ENCODE data around the gene SLC2A6.

The SLC2A6 gene

DNA sequence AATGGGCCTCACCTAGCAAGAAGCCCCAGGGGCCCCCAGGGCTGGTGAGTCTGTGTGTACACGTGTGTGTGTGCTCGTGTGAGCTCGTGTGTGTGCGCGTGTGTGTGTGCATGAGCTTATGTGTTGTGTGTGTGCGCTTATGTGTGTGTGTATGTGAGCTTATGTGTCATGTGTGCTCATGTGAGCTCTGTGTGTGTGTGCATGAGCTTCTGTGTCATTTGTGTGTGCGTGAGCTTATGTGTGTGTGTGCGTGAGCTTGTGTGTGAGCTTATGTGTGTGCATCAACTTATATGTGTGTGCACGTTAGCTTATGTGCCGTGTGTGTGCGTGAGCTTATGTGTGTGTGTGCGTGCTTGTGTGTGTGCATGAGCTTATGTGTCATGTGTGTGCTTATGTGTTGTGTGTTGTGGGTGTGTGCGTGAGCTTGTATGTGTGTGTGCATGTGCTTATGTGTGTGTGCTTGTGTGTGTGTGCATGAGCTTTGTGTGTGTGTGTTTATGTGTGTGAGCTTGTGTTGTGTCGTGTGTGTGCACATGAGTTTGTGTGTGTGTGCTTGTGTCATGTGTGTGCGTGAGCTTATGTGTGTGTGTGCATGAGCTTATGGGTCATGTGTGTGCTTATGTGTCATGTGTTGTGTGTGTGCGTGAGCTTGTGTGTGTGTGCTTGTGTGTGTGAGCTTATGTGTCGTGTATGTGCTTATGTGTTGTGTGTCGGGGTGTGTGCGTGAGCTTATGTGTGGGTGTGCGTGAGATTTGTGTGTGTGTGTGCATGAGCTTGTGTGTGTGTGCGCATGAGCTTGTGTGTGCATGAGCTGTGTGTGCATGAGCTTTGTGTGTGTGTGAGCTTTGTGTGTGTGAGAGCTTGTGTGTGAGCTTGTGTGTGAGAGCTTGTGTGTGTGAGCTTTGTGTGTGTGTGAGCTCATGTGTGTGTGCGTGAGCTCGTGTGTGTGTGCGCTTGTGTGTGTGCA is 16.7 kb upstream of the SLC2A6 start:
- no peak for DNase-seq

DNA sequence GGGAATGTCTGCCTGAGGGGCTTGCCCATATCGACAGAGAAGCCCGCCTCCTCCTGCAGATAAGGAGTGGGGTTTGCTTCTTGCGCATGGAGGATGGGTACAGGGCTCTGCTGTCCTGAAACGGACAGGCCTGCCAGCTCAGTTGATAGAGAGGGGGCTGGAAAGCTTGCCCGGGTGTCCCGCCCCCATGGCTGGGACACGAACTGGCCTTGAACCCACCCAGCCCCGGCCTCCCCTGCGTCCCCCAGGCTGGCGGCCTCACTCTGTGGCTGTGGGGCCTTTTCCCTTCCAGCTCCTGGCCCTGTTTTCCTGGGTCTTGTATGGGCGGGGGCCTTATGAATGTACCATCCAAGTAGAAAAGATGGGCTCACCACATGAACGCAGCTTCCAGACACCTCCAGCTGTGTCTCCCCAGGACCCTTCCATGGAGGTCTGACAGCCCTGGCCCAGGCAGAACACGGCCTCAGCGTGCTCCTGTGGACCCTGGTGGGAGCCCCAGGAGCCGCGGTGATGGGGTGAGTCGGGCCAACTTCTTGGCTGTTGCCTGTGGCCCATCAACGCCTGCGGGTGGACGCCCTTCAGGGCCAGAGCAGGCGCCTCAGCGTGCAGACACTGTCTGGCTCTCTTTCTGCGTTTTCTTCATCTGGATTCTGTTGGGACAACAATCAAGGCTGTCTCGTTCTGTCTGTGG is 15.9 kb upstream of the SLC2A6 start:
- no peak for DNase-seq

DNA sequence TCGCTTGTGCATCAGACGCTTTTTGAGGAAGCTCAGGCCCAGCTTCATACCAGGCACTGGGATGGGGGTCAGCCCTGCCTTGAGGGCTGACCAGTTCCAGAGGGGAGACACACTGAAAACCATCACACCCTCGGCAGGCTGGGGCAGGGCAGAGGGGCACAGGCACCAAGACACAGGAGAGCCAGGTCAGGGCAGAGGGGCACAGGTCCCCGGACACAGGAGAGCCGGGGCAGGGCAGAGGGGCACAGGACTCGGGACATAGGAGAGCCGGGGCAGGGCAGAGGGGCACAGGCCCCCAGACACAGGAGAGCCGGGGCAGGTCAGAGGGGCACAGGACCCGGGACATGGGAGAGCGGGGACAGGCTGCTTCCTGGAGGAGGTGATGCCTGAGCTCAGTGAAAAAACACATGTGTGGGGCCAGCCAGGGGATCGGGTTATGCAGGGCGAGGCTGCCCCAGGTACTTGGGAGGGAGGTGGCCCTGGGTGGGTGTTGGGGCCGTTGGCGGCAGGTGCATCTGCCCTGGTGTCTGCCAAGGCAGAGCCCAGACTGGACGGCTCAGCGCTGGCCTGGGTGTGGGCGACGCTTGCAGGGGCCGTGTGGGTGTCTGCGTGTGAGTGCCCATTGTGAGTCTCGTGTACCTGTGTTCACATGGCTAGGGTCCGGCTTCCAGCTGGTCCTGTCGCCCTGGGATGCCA is 15.1 kb upstream of the SLC2A6 start:
- no peak for DNase-seq

DNA sequence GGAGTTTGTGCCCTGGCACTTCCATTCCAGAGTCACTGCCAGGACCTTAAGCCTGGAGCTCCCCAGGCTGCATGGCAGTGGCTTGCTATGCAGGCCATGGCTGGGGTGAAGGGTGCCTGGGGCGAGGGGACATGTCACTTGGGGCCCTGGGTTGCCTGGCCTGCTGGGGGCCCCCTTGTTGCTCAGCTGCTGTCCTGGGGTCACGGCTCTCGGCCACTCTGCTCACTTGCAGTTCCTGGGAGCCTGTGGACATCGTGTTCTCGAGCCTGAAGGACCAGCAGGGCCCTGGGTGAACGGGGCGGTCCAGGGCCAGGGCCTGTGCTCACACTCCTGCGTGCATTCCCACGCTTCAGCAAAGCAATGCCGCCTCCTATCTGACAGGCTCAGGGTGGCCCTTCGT is 14.5 kb upstream of the SLC2A6 start:
- DNase-seq, result no peak

DNA sequence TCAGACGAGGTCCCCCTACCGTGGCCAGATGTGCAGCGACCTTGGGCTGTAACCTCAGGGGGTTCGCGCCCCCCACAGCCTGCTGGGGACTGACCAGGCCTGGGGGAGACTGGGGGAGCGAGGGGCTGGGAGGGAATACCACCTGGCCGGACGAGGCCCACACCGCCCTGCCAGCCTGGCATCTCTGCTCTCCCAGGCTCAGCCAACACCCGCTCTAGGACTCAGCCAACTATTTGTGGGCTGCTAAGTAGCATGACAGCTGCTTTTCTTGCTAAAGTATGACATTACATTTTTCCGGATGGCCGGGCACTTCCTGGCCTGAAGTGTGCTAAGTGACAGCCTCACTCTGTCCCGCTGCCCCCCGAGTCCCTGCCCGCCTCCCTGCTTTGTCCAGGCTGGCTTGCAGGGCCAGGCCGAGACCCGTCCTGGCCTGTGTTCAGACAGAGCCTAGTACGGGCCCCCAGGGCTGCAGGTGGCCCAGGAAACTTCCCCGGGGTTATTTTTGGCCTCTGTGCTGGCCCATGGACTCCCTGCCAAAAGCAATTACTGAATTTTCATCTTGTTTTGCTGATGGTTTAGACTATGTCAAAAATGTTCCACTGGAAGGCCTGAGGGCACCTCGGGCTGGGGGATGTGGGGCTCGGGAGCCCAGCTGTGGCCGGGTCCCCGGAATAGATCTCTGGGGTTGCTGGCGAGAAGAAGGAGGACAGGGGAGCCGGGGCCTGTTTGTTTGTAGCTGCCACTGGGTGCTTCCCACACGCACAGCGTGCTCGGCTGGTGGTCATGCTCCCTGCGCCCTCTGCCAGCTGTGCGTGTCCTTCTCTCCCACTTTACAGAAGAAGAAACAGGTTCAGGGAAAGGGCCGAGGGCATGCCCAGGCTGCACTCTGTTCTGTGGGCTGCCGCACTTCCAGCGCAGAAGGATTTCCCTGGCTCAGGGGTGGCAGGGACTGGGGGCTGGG is 13.4 kb upstream of the SLC2A6 start:
- no peak for DNase-seq

DNA sequence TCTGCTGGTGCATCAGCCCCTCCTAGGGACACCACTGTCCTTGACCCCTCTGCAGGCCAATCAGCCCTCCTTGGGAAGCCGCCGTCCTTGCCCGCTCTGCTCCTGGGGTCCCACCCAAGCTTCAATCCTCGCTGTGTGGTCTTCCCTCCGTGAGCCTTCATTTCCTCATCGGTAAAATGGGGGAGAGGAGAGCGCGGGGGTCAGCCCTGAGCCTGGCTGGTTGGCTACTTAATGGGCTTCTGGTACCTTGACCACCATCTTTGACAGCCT is 12.7 kb upstream of the SLC2A6 start:
- DNase-seq, result no peak

DNA sequence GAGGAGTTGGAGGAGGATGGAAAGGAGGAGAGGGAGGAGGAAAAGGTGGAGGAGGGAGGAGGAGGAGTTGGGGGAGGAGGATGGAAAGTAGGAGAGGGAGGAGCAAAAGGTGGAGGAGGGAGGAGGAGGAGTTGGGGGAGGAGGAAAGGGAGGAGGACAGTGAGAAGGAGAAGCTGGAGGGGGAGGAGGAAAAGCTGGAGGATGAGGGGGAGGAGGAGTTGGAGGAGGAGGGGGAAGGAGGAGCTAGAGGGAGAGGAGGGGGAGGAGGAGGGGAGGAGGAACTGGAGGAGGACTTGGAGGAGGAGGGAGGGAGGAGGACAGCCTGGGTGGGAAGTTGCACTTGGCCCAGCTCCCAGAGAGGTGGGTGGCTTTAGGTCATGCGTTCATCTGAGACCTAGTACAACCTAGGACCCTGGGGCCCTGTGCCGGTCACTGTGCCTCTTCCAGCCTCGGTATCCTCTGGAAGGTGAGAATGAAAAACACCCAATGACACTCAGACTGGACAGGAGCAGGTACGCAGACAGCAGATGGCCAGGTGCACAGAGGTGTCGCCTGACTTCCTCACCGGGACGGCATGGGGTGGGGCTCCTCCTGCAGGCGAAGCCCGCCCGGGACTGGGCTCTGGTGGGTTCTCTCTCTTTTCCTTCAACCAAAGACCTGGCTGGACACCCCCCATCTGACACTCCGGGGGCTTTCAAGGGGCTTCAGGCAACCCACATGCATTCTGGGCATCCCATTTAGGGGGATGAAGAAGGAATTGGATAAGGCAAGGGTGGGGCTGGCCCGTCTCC is 12.2 kb upstream of the SLC2A6 start:
- no peak for DNase-seq

DNA sequence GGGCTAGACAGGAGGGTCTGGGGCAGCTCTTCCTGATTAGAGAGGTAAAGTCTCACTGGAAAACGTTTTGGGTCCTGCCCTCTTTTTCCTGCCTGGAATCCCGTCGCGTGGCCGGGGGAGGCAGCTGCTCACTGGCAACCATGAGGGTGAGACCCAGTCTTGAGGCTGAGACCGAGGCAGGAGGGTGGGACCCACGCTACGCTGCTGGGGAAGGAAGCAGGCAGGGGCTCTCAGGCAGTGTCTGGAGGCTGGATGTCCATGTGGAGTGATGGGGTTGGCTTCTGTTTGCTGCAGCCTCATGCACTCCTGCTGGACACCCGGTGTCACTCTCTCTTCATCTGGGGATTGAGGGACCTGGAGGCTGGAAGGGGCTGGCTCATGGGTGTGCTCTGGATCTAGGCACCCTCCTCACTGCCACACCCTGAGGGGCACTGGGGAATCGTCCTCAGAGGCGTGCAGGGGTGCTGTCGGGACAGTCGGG is 11.3 kb upstream of the SLC2A6 start:
- no peak for DNase-seq

DNA sequence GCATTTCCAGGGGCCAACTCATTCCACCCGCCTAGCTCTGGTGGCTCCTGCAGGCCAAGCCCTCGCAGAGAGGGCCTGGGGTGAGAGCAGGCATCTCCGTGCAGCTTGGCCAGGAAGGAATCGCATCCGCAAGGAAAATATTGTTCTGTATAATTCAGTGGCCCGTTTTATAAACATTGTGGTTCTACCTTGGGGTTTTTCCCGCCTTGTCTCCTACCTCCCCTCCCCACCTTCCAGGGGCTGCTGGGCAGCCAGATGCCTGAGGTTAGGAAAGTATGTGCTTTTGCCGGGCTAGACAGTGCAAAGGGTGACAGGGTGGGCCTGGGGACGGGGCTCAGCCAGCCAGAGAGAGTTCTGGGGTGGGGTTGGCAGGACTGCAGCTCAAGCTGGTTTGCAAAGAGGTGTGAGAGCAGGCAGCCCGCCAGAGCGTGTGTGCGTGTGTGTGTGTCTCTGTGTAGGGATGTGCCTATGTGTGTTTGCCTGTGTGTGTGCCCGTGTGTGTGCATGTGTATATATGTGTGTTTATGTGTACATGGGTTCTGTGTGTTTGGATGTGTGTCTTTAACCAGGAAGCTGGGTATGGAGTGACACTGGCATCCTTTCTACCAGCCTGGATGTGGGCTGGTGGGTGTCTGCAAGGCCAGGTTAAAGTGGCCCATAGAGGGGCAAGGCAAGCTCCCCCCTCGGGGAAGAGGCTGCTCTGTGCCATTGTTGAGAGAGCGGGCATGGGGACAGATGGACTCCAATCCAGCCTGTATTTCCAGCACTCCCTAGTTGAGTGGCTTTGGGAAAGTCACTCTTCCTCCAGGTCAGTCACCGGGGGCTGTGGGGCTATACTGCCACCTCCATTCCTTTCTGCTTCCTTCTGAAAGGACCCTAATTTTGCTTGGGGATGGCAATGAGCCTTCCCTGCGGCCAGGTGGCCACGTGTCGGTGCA is 10.6 kb upstream of the SLC2A6 start:
- no peak for DNase-seq

DNA sequence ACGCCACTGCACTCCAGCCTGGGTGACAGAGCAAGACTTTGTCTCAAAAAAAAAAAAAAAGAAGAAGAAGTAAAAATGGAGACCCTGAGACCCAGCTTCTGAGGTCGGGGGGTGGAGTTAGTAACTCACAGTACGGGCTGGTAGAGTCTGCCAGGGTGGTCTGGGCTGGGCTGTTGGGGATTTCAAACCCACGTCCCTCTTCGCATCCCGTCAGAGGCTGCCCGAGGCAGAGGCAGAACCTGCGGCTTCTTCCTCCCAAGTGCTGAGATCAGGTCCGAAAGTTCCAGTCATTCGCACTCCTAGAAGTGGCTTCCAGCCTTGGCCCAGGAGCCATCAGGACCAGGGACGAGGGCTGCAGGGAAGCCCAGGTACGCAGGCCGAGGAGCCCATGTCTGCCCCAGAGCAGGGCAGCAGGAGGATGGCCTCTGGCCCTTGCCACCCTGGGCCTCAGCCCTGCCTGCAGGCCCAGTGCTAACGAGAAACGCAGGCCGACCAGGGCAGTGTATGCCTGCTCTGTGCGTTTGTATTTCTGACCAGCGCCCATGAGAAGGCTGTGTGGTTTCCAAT is 9.9 kb upstream of the SLC2A6 start:
- no peak for DNase-seq

DNA sequence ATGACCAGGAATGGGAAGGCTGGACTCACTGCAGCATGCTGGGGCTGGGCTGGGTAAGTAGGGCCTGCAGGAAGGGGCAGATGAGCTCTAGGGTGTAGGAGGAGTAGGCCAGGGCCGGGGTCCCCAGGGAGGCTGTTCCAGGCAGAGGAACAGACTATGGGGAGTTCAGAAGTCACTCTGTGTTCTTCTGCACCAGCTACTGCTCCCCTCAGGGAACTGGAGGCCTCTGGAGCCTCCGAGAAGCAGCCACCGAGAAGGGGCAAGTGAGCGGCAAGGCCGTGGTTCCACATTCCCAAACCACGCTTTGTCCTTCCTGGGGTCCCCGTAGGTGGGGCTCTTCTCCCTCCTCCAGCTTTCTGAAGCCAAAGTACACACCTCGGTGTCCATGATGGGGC is 8.4 kb upstream of the SLC2A6 start:
- no peak for DNase-seq

DNA sequence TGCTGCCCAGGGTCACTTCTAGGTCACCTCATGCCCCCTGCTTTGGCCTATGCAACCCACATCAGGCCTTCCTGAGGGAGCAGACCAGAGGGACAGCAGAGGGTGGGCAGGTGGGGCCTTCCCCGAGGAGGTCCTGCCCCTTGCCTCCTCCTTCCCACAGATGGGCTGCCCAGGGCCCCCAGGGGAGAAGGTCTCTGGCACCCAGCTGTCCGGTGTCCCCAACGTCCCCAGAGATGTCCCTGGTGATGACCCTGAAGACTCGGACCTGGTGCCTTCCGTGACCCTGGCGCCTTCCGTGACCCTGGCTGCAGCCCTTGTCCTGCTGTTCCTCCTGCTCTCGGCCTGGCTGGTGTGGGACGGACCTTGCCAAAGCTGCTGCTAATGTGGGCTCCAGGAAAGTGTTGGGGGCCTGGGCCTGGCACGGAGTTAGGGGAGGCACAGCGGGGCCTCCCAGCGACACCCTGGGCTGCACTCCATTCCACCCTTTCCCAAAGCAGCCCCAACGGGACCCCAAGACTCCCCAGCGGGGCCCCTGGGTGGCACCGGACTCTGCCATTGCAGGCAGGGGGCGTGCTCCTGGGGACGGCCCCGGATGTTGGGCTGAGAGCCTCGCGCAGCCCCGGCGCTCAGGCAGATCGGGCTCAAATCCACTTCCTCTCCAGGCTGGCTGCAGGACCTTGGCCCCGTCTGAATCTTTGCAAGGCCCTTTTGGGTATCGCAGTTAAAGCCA is 6.8 kb upstream of the SLC2A6 start:
- DNase-seq, result no peak

DNA sequence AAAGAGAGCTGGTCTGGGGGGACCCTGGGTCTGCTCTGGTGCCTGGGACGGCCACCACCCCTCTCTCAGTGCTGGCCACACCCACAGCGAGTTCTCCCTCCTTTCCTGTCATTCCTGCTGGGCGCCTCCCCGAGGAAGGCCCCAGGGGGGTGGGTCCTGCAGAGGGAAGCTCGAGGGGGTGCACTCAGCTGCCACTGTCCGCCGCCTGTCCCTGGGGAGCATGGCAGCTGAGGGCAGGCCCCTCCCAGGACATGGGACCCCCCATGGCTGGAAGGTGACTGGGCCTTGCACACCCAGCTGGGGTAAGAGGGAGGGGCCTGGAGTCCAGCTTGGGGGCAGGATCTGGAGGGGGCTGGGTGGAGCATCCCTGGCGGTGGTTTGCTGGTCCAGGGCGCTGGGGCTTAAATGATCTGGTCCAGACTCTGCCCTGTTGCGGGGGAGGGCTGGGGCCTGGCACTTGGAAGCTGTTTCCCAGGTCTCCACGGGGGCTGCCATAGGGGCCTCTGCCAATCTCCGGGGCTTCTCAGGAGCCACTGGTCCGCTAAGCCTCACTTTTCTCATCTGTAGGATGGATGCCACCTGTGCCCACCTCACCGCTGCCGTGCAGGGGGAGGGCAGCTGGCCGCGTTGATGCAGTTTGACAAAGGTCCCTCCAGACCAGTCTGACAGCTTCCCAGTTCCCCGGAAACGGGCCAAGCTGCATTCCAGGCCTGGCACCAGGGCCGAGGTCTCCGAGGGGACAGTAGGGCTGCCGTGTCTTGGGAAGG is 6.0 kb upstream of the SLC2A6 start:
- no peak for DNase-seq

DNA sequence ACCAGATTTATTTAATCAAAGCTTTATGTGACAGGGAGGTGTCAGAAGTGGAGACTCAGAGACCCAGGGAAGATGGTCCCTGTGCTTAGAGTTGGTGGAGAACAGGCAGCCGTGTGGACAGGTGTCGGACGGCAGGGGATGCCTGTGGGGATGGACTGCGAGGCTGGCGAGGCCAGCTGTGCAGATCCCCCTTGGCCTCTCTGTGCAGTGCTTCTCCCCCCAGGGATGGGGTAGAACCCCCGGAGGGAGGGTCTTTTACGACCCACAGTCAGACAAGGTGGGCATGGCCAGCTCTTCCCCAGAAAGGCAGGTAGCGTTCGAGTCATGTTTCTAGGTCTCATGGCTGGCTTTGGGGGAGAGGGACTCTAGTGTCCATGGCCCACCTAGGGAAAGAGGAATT is 4.7 kb upstream of the SLC2A6 start:
- no peak for DNase-seq

DNA sequence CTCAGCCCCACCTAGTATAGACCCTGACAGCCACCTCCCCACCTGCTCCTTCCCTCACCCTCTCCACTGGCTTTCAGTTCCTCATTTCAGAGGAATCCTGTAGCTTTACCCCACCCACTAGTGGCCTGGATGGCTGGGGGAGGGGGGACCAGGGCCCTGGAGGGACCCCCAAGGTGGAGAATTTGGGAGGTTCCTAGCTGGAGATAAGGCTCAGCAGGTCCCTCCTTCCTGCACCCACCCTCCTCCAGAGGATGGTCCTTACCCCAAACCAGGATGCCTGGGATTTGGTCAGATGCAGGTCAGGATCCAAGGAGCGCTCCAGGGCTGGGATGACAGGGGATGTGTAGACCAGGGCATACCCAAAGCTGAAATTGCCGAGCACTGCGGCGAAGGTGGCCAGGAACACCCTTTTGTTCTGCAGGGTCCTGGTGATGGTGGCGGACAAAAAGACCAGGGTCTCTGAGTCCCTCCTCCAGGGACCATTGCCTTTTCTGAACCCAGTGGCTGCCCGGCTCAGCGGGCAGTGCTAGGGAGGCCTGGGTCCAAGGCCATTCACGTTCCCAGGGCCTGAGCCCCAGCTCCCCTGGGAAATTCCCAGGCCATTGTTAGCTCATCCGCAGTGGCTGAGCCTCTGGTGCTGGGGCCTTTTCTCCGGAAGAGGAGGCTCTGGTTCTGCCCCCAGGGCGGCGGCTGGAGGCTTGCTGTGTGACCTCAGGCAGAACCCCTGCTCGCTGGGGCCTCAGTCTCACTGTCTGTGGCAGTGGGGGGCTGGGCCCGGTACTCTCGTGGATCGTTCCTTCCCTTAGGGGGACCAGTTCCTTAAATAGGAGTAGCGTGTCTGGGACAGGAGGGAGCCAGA is 678 bp downstream of the SLC2A6 start:
- DNase-seq, result peak; percentile 24 to 60

DNA sequence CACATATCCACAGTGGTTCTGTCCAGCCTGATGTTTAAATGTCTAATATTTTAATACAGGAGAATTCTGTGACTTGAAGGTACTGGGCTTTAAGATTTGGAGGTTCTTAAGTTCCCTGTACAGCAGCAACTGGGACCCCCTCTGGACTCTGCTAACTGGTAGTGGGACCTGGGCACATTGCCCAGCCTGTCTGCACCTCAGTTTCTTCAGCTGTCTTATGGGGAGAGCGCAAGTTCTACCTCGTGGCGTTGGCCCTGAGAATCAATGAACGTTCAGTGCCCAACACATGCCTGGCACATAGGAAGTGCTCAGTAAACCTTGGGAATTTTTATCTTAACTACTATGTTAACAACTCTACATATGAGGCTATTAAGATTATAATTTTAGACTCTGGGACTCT is 1.4 kb downstream of the SLC2A6 start:
- DNase-seq, result no peak

DNA sequence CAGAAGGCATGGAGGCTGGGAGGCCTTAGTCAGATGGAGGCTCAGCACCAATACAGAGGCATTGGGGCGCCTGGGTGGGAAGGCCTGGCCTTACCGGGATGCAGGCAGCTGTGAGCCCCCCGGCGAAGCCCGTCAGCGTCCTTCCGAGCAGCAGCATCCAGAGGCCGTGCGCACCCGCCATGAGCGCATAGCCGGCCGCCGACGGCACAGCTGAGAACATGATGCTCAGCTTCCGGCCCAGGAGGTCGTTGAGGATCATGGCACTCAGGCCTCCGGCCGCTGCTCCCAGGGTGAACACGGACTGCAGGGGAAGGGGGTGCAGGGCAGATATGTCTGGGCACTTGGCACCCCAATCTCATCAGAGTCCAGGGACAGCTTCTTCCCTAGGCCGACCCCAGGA is 2.0 kb downstream of the SLC2A6 start:
- no peak for DNase-seq
